Prostate gland (tissue), 2 donors: ENCODE measurements around the gene OLFML1. TPM values are rescaled to one million over a fixed set of nuclear protein-coding genes. Genes with fewer than 3 reads are reported as not detected.

Experiments
- DNase-seq: peaks from one replicate; pipeline ENCODE4 v3.0.0-alpha.2; 2019; ENCODE audit warnings: low spot score
- H3K27ac ChIP-seq, 2 donors: fragments of 200-600 bp; sonication (generic); 2 replicates each; pipeline ENCODE4 v1.5.1; 2017 to 2019
- H3K27me3 ChIP-seq: fragments of 200-600 bp; sonication (generic); replicated peaks from 2 replicates; pipeline ENCODE4 v1.5.1; 2019; ENCODE audit not compliant: insufficient read depth
- H3K36me3 ChIP-seq, 2 donors: fragments of 200-600 bp; sonication (generic); 1 replicate in 1 of 2; 2 replicates in 1 of 2; pipeline versions ENCODE4 v1.5.1 to v1.8.1; 2017 to 2019
- H3K4me1 ChIP-seq: fragments of 200-600 bp; sonication (generic); replicated peaks from 2 replicates; pipeline ENCODE4 v1.5.1; 2019
- H3K4me3 ChIP-seq, 2 donors: fragments of 200-600 bp; sonication (generic); 2 replicates each; pipeline ENCODE4 v1.5.1; 2017 to 2019
- H3K9me3 ChIP-seq: fragments of 200-600 bp; sonication (generic); 2 replicates; pipeline ENCODE4 v1.5.1; 2017
- POLR2A ChIP-seq: fragments of 450-650 bp; IDR thresholded peaks from one replicate; pipeline ENCODE4 v1.6.1; 2016; ENCODE audit warnings: antibody characterized with exemption, mild to moderate bottlenecking
- POLR2AphosphoS5 ChIP-seq: sonication (generic); formaldehyde crosslinking; IDR thresholded peaks from one replicate; pipeline ENCODE4 v1.6.1; 2017; ENCODE audit warnings: antibody characterized with exemption
- whole genome bisulfite sequencing: methylation state at CpG from one replicate; pipeline ENCODE4 v1.1.5; 2018; 5-methylcytosine and 5-hydroxymethylcytosine counted together
- intact Hi-C: fragments of 100-400 bp; cut with DNase I; formaldehyde crosslinking; loops from one replicate; pipeline ENCODE4 v1.14.2; 2022
- total RNA-seq, 2 donors: library from RNA; depleted of rRNA; stranded (reverse); fragments of >200 nt; gene quantifications; one replicate each; pipeline ENCODE4 v1.1.0, GENCODE V29; 2016
- TF ChIP-seq, protein P1 (sequence below), 4 experiments: fragments of 200-600 bp in 2 of 4; fragments of 450-650 bp in 2 of 4; sonication (generic) in 2 of 4; IDR thresholded peaks; 1 replicate in 3 of 4; 2 replicates in 1 of 4; pipeline ENCODE4 v1.5.1; 2016 to 2019; ENCODE audit warnings: antibody characterized with exemption in 4 of 4, mild to moderate bottlenecking in 2 of 4, moderate library complexity in 2 of 4

OLFML1 gene
- 1 to 10 TPM; 3.5 to 4.4 TPM for total RNA-seq

DNA sequence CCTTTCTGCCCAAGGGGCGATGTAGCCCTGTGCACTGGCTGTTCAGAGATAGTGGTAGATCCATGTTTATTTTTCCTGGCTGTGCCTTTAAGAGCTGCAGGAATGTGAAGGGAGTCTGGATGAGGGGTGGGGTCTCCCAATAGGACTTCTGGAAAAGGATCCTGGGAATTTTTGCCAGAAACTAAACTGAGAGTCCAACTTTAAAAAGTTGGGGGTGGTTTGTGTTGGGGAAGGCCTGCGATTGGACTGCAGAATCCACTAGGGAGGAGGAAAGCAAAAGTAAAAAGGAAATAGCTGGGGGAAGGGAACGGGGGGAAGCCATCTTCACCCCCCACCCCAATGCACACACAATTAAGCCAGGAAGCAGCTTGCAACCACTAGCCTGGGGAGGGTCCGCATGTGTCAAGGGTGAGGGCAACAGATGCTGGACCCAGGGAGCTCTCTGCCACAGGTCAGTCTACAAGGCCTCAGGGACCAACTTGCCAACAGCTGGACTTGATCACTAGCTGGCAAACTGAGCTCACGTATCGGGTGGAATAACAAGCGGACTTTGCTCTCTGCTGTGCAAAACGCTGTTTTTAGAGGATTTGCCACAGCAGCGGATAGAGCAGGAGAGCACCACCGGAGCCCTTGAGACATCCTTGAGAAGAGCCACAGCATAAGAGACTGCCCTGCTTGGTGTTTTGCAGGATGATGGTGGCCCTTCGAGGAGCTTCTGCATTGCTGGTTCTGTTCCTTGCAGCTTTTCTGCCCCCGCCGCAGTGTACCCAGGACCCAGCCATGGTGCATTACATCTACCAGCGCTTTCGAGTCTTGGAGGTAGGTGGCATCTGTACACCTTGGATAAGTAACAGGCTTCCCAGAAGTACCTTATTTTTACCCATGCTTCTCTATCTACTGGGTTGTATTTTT is at the start of gene OLFML1:
Gene OLFML1 (plus strand): TSS at position 321 of the 912 bp plus-strand sequence. CDS start 370 bp downstream, at position 691.
- Histone ChIP-seq H3K27ac (no peak within 1 kb of the TSS), H3K27me3 (no peaks in the 10 kb centered on the region), H3K36me3 (no peaks in the 10 kb centered on the region), H3K4me3 (peak within 1 kb of the TSS in 1 of 2 donors; percentile 17), H3K9me3 (no peaks in the 10 kb centered on the region), H3K4me1 (peaks cover 3% of the 10 kb centered on the region)
- DNase-seq = no peak
- 56% methylated on average over 15 of the region's 15 CpGs for WGBS
- intact Hi-C loops = no loop called here
- TF ChIP-seq, protein P1, sequence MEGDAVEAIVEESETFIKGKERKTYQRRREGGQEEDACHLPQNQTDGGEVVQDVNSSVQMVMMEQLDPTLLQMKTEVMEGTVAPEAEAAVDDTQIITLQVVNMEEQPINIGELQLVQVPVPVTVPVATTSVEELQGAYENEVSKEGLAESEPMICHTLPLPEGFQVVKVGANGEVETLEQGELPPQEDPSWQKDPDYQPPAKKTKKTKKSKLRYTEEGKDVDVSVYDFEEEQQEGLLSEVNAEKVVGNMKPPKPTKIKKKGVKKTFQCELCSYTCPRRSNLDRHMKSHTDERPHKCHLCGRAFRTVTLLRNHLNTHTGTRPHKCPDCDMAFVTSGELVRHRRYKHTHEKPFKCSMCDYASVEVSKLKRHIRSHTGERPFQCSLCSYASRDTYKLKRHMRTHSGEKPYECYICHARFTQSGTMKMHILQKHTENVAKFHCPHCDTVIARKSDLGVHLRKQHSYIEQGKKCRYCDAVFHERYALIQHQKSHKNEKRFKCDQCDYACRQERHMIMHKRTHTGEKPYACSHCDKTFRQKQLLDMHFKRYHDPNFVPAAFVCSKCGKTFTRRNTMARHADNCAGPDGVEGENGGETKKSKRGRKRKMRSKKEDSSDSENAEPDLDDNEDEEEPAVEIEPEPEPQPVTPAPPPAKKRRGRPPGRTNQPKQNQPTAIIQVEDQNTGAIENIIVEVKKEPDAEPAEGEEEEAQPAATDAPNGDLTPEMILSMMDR (IDR thresholded peaks at IDR 0.05) = no peak
- TF ChIP-seq POLR2A (no peak), POLR2AphosphoS5 (no peak)

DNA sequence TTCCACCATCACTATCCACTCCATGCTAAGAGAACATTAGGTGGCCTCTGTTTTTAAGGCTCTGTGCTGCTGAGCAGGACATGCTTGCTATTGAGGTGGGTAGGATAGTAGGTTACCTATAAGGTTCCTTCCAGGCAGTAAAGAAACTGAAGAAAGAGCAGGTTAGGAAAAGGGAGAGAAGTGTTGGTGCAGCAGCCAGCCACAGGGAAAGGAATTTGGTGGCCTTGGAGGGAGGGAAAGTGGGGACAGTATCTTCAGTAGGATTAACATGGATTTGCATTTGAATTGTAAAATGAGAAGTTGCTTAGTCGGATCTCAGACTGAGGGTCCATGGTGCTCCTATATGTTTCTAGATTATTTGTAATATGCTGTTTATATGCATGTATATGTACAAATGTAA is 49.2 kb upstream of the OLFML1 start:
- 65% methylated on average over 1 of the region's 1 CpG for WGBS
- H3K4me3 ChIP-seq = no peak overlapping the region
- intact Hi-C loops = no loop called here

DNA sequence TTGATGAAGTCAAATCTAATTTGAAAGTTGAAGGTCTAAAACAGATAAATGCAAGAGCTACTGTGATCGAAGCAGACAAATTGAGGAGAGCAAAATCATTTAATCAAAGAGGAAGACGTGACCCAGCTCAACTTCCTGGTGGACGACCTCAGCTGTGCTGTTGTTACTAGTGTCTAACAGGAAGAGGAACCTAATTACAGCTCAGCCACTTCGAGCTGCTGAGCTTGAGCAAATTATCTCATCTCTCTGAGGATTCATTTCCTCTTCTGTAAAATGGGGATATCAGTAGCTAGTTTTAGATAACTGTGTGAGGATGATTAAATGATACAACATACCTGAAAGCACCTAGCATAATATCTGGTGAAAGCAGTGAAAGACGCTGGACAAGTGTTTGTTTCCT is 48.6 kb upstream of the OLFML1 start:
- no peak for DNase-seq
- 48% methylated on average over 5 of the region's 5 CpGs for WGBS
- Histone ChIP-seq H3K36me3 (no peaks in the 10 kb centered on the region), H3K9me3 (no peaks in the 10 kb centered on the region), H3K27me3 (no peaks in the 10 kb centered on the region), H3K27ac (no peak overlapping the region), H3K4me3 (no peak overlapping the region), H3K4me1 (no peaks in the 10 kb centered on the region)
- TF ChIP-seq, protein P1 (IDR thresholded peaks at IDR 0.05) = no peak
- no peak for TF ChIP-seq POLR2A
- intact Hi-C loops = no loop called here

More for the DNA sequence above, 49.2 kb upstream of the OLFML1 start:
- Histone ChIP-seq H3K36me3 (no peaks in the 10 kb centered on the region), H3K4me1 (no peaks in the 10 kb centered on the region), H3K27me3 (no peaks in the 10 kb centered on the region), H3K9me3 (no peaks in the 10 kb centered on the region), H3K27ac (no peak overlapping the region)
- no peak for DNase-seq
- TF ChIP-seq, protein P1 (IDR thresholded peaks at IDR 0.05) = no peak

DNA sequence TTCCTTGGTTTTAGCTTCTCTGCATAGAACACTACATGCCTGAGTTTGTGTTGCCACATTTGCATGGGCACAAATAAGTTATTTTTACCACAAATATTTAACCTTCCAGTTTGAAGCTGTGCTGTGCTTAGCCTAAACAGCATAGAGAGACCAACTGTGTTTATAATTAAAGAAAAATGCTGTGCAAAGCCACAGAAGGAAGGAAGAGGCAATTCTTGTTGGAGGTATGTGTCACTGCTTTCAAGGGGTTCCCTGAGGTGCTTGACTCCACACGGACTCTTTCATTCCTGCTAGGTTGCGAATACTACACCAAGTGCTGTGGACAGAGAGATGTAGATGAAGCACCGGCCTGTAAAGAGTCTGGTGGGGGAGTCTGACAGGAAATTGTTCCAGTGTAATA is 47.6 kb upstream of the OLFML1 start:
- intact Hi-C loops = no loop called here
- Histone ChIP-seq H3K4me1 (no peaks in the 10 kb centered on the region), H3K27ac (no peak overlapping the region), H3K9me3 (no peaks in the 10 kb centered on the region), H3K36me3 (no peaks in the 10 kb centered on the region), H3K4me3 (no peak overlapping the region), H3K27me3 (no peaks in the 10 kb centered on the region)
- 92% methylated on average over 3 of the region's 3 CpGs for WGBS
- no peak for DNase-seq
- TF ChIP-seq, protein P1 (IDR thresholded peaks at IDR 0.05) = no peak
- TF ChIP-seq POLR2A (no peak), POLR2AphosphoS5 (no peak)
